ENCODE results near the gene PUM2.

The PUM2 gene

DNA sequence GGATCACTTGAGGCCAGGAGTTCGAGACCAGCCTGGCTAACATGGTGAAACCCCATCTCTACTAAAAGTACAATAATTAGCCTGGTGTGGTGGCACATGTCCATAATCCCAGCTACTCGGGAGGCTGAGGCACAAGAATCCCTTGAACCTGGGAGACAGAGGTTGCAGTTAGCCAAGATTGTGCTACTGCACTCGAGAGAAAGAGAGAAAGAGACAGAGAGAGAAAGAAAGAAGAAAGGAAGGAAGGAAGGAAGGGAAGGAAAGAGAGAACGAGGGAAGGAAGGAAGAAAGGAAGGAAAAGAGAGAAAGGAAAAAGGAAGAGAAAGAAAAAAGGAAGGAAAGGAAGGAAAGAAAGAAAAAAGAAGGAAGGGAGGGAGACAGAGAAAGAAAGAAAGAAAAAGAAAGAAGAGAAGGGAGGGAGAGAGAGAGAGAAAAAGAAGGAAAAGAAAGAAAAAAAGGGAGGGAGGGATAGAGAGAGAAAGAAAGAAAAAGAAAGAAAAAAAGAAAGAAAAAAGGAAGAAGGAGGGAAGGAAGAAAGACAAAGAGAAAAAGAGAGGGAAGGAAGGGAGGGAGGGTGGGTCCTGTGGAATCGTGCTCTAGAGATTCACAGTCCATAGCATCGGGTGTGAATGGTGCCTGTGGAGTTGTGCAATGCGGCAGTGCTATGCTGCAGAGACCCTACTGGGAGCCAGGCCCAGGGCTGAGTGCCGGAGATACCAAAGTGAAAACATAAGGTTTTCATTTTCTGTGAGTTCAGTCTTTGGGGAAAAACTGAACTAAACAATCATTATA is 121.1 kb downstream of the PUM2 start:
- DNase-seq: no peak

DNA sequence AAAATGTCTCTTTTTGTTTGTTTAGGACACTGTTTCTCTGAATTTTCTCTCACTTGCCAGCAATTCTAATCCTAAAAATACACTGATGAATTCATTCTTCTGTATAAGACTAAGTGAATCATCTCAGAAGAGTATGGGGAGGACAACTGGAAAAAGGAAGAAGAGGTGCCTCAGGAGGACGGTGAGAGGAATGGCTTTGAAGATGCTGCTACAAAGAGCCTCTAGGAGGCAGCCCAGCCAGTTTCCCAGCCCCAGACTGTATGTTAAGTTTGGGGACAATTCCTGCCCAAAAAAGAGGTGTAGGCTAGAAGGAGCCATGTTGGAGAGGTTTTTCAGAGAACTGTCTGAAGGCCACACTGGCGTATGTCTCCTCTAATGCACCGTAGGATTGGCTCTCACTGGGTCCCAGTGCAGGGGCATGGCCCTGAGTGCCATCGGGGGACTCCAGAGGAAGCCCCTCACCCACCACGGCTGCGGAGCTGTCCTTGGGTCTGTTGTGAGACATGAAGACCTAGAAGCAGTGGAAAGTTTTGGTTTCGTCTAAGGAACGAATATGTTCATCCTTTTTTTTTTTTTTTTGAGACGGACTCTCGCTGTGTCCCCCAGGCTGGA is 122.6 kb downstream of the PUM2 start:
- DNase-seq: no peak

DNA sequence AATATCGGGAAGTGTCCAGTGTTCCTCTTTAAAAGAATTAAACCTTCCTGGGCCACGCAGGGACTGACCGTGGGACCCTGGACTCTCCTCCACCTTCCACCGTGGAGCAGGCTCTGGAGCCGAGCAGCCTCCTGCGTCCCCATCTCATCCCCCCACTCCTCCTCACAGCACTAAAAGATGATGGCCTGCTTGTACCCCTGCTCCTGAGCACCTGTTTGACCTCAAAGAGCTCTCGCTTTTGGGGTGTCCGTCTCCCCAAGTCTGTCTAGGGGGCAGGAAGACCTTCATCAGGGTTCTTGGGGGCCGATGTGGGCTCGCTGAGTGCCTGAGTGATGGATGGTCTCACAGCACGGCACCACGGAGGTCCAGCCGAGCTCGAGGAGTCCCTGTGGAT is 124.5 kb downstream of the PUM2 start:
- DNase-seq: no peak

DNA sequence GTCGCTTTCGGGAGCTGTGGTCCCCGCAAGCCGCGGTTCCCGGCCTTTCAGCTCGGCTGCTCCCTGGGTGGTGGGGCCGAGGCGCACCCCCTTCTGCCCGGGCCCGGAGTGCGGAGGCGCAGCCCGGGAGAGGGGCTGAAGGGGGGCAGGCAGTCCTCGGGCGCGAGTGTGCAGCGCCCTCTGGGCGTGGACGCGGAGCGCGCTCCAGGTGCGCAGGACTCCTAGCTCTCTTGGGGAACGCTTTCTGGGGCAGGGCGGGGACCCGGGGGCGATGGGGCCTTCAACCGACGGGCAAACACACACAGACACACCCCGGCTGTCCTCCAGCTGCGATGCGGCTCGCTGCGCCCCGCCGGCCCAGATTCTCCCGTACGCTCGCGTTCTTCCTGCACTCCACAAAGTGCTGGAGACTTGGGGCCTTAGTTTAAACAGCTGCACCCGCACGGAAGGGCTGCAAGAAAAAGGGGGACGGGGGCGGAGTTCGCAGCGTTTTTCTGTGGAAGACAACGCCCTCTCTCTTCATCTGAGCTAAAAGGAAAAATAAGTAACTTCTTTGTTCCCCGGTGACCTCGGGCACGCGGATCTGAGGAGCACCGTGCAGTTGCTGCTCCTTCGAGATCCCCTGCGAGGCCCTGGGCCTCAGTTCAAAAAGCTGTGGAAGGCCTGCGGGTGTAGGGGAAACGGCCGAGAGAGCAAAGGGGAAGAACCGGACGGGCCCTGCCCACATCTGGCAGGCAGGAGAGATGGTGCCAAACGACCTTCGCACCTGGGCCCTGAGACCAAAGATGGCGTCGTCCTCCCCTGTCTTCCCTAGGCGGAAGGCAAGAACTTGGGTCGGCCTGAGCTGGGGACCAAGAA is 125.1 kb downstream of the PUM2 start:
- peak; percentile 27 for DNase-seq

DNA sequence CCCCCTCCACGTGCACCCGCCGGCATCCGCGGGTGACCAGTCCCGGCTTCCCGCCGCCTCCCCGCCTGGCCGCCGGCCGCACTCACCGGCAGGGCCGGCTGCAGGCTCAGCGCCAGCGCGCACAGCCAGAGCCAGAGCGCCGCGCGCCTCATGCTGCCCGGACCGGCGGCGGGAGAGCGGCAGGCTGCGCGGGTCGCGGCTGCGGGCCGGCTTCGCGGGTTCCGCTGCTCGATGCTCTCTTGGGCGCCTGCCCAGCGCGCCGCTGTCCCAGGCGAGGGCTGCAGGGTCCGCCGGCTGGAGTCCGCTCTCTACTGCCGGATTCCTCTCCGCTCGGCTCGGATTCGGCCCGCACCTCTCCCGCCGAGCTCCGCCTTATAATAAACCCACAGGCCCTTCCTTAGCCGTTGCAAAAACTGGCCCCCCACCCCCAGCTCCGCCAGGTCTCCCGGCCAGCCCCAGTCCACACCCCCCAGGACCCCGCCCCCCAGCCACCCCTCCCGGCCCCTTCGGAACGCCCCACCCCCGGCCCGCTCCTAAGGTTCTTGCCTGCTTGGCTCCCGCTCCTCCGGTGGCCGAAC is 125.8 kb downstream of the PUM2 start, which contains the start of gene SDC1:
TSS of gene SDC1 (minus strand) at position 415 of the 578 bp plus-strand sequence. CDS start at position 152, 263 bp downstream.
- DNase-seq: no peak

DNA sequence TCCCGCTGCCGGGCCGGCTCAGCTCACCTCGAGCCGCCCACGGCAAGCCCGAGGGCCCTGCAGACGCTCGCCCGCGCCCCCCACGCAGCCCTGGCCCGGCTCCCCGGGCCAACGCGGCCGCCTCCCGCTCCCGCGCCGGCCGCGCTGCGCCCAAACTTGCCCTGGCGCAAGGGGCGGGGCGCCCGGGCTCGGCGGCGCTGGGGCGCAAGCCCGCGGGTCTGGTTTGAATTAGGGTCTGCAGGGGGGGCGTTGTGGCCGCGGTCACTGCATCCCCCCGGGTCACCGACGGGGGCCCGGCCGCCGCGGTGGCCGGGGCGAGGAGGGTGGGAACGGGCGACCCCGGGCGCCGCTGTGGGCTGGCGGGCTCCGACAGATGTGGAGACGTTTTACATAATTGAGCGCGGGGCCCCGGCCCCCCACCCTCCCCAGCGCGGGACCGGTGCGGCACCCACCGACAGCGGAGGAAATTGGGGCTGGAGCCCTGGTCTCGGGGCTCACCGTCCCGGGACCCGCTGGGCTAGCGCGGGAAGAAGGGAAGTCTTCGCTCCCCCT is 126.4 kb downstream of the PUM2 start:
- DNase-seq: no peak

DNA sequence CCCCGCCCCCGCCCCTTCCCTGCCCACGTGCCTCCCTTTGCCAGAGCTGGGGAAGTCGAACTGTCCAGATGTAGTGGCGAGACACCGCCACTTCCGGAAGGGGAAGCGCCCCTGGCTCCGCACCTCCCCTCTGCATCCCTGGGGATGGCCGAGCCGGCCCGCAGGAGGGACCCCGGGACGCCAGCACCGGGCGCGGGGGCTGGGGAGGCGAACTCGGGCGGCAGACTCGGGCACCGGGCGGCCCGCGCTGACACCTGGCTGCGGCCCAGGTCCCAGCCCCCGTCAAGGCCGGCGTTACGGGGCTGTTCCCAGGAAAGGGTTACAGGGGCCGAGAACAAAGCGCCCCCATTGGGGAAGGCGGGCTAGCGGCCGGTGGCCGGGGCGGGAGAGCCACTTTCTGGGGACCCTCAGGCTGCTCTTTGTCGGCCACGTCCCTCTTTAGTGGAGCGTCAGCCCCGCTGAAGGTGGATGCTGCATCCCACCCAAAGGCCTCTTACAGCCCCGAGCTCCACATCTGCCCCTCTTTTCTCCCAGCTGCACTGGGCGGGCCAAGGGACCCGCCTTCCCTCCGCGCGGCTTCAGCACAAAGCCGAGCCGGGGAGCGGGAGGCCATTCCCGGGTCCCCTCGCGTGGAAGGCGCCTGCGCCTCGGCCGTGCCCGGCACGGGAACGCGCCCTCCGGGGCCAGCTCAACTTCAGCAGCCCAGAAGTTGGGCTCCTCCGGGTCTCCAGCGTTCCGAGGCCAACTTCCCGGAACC is 127.1 kb downstream of the PUM2 start:
- no peak for DNase-seq

DNA sequence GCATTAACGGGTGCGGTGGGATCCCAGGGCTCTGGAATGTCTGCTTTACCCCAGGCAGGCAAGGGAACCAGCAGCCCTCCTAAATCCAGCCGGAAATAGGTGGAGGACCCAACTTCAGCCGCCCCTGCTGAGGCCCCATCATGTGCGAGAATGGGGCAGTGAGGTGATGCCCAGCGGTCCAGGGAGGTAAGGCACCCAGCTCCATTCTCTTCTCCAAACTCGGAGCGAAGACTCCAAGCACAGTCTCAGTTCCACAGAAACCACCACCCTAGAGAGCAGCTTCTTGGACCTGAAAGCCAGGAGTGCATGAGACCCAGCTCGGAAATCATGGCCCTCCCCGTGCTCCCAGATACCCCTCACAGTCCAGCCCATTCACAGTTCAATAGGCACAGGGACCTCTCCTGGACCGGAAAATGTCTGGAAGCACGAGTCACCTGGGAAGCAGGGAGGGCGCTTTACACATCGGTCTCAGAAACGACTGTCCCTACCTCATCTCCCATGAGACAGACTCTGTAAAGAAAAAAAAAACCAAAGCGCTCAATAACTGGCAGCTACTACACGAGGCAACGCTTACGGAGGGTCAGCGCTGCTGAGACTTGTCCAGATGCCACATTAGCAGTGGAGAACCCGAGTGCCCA is 127.8 kb downstream of the PUM2 start:
- no peak for DNase-seq

DNA sequence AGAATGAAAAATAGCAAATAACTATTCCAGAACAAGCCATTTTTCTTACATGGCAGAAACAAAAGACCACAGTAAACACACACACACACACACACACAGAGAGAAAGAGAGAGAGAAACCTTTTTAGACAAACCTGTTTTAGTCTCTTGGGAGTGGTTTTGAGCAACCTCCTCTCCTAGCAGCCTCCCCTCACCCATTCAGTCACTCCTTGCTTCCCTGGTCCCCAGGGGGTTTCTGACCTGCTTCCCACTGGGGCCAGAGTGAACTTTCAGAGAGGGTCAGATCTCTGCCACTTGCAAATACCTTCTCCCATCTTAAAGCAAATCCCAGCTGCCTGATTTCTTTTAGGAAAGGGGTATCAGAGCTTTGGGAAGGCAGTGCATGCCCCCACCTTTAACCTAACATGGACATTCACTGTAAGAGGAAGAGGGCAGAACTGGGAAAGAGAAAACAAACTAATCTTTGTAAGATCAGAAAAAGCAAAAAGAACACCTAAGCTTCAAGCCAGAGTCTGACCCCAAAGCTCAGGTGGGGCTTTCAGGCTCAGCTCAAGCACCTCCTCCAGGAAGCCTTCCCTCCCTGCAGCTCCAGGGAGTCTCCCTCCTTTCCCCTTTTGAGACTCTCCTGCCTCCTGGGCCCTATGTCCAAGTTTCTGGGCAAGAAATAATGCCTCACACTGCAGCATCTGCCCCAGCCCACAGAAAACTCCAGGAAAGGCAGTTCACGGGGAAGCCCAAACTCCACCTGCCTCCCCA is 128.5 kb downstream of the PUM2 start:
- no peak for DNase-seq

DNA sequence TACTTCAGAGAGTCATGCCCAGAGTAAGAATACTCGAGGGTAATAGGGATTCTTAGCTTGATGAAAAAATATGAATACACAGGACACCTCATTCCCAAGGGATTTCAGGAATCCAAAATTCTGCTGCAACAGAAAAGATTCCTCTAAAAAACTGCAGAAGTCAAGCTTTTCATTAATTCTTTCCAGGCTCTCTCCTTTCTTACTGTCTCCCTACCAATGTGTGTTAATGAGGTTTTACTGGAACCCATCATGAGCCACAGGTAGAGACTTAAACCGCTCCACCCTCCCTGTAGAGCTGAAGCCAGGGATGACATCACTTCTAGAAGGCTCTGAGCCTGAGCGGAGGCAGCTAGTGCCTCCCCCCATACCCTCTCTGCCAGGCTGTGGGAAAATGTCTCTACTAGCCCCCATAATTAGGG is 129.1 kb downstream of the PUM2 start:
- no peak for DNase-seq

DNA sequence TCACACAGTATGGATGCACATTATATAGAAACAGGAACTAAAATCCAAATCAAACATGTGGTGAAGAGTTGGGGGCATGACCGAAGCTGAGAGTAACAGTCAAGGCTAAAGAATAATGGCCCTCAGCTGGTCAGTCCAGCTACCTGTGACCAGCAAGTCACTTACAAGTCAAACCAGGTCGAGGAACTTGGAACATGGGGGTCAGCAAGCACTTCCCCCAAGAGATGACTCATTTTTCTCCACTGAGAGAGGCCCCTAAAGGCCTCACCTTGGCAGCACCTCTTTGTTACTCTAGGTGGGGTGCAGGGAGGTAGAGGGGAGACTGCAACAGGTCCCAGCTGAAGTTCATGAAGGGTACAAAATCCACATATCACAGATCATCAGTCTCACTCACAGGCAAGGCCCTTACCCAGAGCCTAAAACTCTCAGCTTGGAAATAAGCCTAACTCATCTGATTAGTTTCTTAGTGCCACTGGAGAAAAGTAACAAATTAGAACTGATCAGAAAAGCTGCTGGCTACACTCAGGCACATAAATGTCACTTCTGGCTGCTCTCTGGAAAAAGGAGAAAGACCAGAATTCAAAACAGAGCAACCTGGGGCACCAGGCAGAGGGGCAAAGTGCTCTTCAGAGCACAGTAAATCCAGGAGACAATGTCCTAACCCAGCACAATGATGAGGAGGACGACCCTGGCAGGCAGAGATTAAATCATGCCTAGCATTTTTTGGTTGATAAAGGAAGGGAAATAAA is 129.7 kb downstream of the PUM2 start:
- DNase-seq: no peak

DNA sequence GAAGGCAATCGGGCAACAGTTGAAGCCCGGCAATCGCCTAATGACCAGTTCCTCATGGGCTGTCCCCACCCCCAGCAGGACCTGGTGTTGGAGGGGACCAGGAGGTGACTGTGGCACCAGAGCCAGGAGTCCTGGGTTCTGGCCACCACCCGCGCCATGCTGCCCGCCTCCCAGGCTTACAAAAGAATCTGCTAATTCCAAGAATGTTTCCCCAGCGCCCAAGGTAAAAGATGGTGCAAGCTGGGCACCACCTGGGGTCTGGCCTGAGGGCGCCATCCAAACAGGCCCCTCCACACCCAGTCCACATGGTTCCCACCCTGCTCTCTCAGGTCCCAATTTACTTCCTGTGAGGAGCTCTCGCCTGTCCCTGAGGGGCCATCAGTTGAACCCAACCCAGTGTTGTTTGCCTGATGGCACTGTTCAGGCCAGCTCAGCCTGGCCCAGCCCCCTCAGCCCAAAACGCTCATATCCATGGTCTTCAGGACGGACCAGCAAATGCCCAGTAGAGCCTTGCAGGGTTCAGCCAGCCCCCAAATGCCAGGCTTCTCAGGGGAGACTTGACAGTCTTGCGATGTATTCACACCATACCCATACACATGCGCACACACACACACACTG is 130.8 kb downstream of the PUM2 start:
- DNase-seq: no peak

DNA sequence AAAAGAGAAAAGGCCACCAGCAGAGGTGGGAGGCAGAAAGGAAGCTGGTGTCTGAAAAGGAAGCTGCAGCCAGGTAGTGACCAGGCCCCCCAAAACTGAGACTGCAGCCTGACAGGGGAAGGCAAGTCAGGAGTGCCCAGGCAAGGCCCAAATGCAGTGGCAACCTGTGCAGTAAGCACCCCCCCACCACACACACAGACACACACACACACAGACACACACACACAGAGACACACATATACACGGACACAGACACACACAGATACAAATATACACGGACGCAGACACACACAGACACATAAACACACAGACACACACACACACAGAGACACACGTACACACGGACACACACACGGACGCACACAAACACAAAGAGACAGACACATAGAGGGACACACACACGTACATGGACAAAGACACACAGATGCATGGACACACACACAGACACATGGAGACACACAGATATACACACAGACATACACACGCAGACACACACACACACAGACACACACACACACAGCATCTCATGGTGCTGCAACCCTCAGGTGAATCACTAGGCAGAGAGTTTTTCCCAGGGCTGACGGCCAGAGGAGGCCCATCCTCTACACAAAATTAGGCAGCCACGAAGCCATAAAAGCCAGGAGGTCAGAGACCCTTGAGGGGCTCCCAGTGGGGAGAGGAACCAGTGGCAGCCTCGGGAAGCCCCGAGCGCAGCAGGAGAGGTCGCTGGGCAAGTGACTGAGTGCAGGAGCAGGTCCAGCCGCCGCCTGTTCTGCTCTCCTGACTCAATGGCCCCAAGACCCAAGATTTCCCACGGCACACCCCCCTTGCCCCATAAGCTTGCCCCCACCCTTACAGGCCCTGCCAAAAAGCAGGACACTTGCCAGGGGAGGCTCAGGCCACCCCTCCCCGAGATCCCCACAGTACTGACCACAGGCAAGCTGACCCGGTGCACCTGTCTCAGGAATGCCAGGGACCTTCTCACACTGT is 132.0 kb downstream of the PUM2 start:
- DNase-seq: no peak

DNA sequence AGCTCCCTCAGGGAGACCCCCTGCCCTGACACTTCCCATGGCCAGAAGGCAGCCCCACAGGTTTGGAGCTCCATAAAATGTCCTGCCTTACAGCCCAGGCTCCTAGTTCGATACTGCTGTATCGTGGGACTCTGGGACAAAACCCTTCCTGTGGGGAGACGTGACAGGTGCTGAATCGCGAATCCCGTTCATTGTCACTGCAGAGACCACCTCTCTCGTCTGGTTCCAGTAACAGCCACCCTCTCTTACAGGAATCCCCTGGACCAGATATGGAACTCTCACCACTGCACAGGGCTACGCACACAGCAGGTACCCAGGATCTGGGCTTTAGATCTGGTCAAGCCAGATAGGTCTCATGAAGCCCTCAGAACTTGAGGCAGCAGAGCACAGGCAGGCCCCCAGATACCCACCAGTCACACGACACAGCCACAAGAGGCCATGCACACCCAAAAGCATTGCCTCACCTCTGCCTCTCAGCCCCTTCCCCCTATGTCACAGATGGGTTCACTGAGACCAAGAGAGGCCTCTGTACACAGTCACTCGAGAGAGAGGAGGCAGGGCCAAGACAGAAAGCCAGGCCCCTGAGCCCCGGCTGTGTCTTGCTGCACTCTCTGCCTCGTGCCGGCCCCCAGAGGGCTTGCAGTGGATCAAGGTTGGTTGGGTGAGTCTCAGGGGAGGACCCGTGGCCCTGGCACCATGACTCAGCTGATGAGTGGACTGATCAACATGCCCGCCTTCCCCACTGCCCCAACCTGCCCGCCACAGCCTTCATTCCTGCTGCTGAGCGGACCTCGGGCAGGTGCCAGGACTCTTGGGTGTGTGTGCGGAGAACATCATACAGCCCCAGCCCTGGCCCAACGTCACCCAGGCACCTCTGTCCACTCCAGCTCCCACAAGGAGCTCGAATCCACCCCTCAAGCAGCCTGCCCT is 133.3 kb downstream of the PUM2 start:
- DNase-seq: no peak

DNA sequence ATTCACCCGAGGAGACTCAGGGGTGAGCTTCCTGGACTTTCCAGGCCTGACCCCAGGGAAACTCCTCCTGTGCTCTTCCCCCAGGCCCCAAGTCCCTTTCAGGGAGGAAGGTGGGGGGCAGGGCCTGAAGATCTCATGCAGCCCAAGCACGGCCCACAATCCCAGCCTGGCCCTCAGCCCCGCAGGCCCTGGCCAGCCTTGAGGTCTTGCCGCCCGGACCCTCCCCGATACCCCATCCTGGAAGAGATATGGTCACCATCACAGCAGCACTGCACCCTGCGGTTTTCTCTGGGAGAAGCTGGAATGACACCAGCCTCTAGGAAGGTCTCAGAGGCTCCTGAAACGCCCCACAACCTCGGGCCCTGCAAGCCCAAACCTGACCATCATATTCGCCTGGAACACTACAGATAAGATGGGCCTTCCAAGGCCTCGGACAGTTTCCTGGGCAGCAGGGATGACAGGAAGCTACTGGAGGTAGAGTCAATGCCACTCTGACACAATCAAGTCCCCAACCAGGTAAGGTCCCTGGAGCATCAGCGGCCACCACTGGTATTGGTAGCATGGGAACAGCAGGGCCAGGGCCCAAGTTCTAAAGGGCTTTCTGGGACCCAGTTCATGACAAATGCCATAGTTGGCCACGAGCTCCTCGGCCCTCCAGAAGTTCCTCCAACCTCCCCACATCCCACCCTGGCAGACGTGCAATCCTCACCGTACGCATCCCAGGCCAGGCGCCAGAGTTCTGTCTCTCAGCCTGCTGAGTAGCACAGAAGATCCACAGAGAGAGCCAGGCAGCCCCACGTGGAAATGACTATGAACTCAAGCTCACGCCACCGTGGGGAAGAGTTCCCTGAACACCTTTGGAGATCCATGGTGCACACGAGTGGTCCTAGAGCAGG is 134.3 kb downstream of the PUM2 start:
- DNase-seq: no peak
